ENCODE measurements around the gene SLC38A10. TPM values are rescaled to one million over a fixed set of nuclear protein-coding genes. Genes with fewer than 3 reads are reported as not detected.

Gene SLC38A10
- polyA plus RNA-seq, 1 donor from 2014 or later = 37.4 TPM

- no peaks in the 10 kb centered on the region for H3K27me3 ChIP-seq (ENCODE audit: insufficient read depth, low read depth, low read length)
These were observed 20.2 kb upstream of the SLC38A10 start for GRCh38 chr17:81315129-81315884.

GRCh38 chr17:81314398-81315081, 19.4 kb upstream of the SLC38A10 start:
- Histone ChIP-seq H3K27ac (ENCODE audit: low read length) (no peak overlapping the region), H3K4me2 (ENCODE audit: low read length) (no peak overlapping the region), H3K27me3 (ENCODE audit: insufficient read depth, low read depth, low read length) (no peaks in the 10 kb centered on the region), H3K79me2 (replicated peaks; ENCODE audit: insufficient read depth, low read length) (no peaks in the 10 kb centered on the region), H3K9me2 (ENCODE audit: insufficient read depth, low read length) (no peaks in the 10 kb centered on the region), H3F3A (ENCODE audit: insufficient read depth, low read length, poor library complexity, severe bottlenecking) (no peaks in the 10 kb centered on the region), H3K36me3 (ENCODE audit: insufficient read depth, low read length) (no peaks in the 10 kb centered on the region), H2AFZ (ENCODE audit: low read depth, low read length) (no peak overlapping the region), H3K9ac (ENCODE audit: low read length) (no peak overlapping the region), H3K9me3 (ENCODE audit: low read length) (no peaks in the 10 kb centered on the region), H3K4me3 (ENCODE audit: low read length) (no peak overlapping the region), H4K20me1 (ENCODE audit: insufficient read depth) (no peaks in the 10 kb centered on the region)
- no peak for TF ChIP-seq EP300 (conservative IDR thresholded peaks at IDR 0.05; ENCODE audit: poor library complexity, severe bottlenecking)
- TF ChIP-seq TAF1 (IDR thresholded peaks at IDR 0.05; ENCODE audit: low read depth) = no peak
- TF ChIP-seq POLR2AphosphoS5 (IDR thresholded peaks at IDR 0.05) = no peak
- TF ChIP-seq SMC3 (conservative IDR thresholded peaks at IDR 0.05; ENCODE audit: poor library complexity) = no peak
- TF ChIP-seq, protein P1, sequence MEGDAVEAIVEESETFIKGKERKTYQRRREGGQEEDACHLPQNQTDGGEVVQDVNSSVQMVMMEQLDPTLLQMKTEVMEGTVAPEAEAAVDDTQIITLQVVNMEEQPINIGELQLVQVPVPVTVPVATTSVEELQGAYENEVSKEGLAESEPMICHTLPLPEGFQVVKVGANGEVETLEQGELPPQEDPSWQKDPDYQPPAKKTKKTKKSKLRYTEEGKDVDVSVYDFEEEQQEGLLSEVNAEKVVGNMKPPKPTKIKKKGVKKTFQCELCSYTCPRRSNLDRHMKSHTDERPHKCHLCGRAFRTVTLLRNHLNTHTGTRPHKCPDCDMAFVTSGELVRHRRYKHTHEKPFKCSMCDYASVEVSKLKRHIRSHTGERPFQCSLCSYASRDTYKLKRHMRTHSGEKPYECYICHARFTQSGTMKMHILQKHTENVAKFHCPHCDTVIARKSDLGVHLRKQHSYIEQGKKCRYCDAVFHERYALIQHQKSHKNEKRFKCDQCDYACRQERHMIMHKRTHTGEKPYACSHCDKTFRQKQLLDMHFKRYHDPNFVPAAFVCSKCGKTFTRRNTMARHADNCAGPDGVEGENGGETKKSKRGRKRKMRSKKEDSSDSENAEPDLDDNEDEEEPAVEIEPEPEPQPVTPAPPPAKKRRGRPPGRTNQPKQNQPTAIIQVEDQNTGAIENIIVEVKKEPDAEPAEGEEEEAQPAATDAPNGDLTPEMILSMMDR (IDR thresholded peaks at IDR 0.05; ENCODE audit: poor library complexity, severe bottlenecking) = no peak
- TF ChIP-seq, protein P2, sequence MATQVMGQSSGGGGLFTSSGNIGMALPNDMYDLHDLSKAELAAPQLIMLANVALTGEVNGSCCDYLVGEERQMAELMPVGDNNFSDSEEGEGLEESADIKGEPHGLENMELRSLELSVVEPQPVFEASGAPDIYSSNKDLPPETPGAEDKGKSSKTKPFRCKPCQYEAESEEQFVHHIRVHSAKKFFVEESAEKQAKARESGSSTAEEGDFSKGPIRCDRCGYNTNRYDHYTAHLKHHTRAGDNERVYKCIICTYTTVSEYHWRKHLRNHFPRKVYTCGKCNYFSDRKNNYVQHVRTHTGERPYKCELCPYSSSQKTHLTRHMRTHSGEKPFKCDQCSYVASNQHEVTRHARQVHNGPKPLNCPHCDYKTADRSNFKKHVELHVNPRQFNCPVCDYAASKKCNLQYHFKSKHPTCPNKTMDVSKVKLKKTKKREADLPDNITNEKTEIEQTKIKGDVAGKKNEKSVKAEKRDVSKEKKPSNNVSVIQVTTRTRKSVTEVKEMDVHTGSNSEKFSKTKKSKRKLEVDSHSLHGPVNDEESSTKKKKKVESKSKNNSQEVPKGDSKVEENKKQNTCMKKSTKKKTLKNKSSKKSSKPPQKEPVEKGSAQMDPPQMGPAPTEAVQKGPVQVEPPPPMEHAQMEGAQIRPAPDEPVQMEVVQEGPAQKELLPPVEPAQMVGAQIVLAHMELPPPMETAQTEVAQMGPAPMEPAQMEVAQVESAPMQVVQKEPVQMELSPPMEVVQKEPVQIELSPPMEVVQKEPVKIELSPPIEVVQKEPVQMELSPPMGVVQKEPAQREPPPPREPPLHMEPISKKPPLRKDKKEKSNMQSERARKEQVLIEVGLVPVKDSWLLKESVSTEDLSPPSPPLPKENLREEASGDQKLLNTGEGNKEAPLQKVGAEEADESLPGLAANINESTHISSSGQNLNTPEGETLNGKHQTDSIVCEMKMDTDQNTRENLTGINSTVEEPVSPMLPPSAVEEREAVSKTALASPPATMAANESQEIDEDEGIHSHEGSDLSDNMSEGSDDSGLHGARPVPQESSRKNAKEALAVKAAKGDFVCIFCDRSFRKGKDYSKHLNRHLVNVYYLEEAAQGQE (IDR thresholded peaks at IDR 0.05; ENCODE audit: borderline replicate concordance) = no peak
- no peak for TF ChIP-seq RAD21 (conservative IDR thresholded peaks at IDR 0.05)
- TF ChIP-seq EZH2 (IDR thresholded peaks at IDR 0.05; ENCODE audit: borderline replicate concordance, insufficient read depth, low read length, poor library complexity, severe bottlenecking) = no peak

More at GRCh38 chr17:81315129-81315884, 20.2 kb upstream of the SLC38A10 start:
- no peaks in the 10 kb centered on the region for H3K9me3 ChIP-seq (ENCODE audit: low read length)
- H3K36me3 ChIP-seq (ENCODE audit: insufficient read depth, low read length) = no peaks in the 10 kb centered on the region
- H3K27ac ChIP-seq (ENCODE audit: low read length) = no peak overlapping the region
- H3K9ac ChIP-seq (ENCODE audit: low read length) = no peak overlapping the region
- H3K4me3 ChIP-seq (ENCODE audit: low read length) = no peak overlapping the region
- H2AFZ ChIP-seq (ENCODE audit: low read depth, low read length) = no peak overlapping the region
- no peaks in the 10 kb centered on the region for H3K9me2 ChIP-seq (ENCODE audit: insufficient read depth, low read length)
- no peaks in the 10 kb centered on the region for H3F3A ChIP-seq (ENCODE audit: insufficient read depth, low read length, poor library complexity, severe bottlenecking)
- H3K79me2 ChIP-seq (replicated peaks; ENCODE audit: insufficient read depth, low read length) = no peaks in the 10 kb centered on the region
- TF ChIP-seq, protein P2 (IDR thresholded peaks at IDR 0.05; ENCODE audit: borderline replicate concordance) = no peak
- TF ChIP-seq MXI1 (conservative IDR thresholded peaks at IDR 0.05; ENCODE audit: poor library complexity, severe bottlenecking) (no peak), POLR2AphosphoS5 (IDR thresholded peaks at IDR 0.05) (no peak), EZH2 (IDR thresholded peaks at IDR 0.05; ENCODE audit: borderline replicate concordance, insufficient read depth, low read length, poor library complexity, severe bottlenecking) (no peak), RAD21 (conservative IDR thresholded peaks at IDR 0.05) (no peak), SMC3 (conservative IDR thresholded peaks at IDR 0.05; ENCODE audit: poor library complexity) (no peak), TAF1 (IDR thresholded peaks at IDR 0.05; ENCODE audit: low read depth) (no peak), EP300 (conservative IDR thresholded peaks at IDR 0.05; ENCODE audit: poor library complexity, severe bottlenecking) (no peak)
- TF ChIP-seq, protein P1 (IDR thresholded peaks at IDR 0.05; ENCODE audit: poor library complexity, severe bottlenecking) = no peak
- no peak overlapping the region for H3K4me2 ChIP-seq (ENCODE audit: low read length)
- H4K20me1 ChIP-seq (ENCODE audit: insufficient read depth) = no peaks in the 10 kb centered on the region
